Measurements from ENCODE around the gene SRRT.
A peak's percentile ranks its signal among the peaks of the same experiment; 100 is the strongest.
"Not testable (repeated sequence)": the region's sequence is repeated elsewhere in the genome, so short reads cannot be mapped to it uniquely, and the experiment has no call there.

Gene SRRT
- total RNA-seq = 32.5 to 81.4 (median 57.4) reads per million in 18 experiments

DNA sequence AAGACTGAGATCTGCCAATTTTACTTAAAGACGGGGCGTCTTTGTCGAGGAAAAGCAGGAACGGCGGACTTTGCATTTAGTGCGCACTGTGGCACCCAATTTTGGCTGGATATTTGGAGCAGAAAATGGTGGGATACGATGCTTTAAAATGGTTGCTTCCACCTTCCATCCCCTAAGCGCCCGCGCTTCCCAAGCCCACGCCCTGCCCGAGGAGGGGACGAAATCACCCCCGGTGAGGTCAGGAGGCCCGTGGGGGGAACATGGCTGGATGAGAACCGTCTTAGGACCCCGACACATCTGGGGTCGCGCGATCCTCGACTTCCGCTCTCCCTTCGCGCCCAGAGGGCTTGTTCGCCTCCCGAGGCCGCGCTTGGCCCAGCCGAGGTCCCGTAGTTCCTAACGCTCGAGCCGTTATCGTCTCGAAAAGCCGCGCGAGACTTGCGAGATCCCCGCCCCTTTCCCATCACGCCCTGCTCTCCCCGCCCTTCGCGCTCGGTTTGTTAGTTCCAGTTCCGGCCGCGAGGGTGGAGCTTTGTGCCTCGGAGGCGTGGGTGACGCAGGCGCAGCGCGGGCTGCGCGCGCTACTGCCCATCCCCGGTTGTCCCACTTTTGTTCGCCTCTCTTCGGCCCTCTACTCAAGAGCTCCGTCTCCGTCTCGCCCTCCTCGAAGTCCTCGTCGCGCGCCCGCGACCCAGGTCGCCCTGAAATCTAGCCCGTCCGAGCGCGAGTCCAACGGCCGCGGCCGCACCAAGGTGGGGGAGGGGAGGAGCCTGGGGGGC, at the start of gene SRRT:
Gene SRRT, plus strand, starts transcription at position 527 of the 779 bp plus-strand sequence. CDS start 488 bp downstream, outside the sequence.
- DNase-seq = peak; percentile 99

- no peak for DNase-seq
These were observed 49.7 kb upstream of the SRRT start for GRCh38 chr7:100825215-100825671.

GRCh38 chr7:100825751-100826513, 49.0 kb upstream of the SRRT start:
- DNase-seq = no peak

- no peak for DNase-seq
These were observed 48.2 kb upstream of the SRRT start for GRCh38 chr7:100826514-100827329.

- DNase-seq = no peak
These were observed 47.3 kb upstream of the SRRT start, which contains the start of gene EPHB4 for GRCh38 chr7:100827330-100828226. Gene EPHB4 (minus strand): TSS chr7:100827523. CDS start chr7:100827030, 493 bp downstream.

DNA sequence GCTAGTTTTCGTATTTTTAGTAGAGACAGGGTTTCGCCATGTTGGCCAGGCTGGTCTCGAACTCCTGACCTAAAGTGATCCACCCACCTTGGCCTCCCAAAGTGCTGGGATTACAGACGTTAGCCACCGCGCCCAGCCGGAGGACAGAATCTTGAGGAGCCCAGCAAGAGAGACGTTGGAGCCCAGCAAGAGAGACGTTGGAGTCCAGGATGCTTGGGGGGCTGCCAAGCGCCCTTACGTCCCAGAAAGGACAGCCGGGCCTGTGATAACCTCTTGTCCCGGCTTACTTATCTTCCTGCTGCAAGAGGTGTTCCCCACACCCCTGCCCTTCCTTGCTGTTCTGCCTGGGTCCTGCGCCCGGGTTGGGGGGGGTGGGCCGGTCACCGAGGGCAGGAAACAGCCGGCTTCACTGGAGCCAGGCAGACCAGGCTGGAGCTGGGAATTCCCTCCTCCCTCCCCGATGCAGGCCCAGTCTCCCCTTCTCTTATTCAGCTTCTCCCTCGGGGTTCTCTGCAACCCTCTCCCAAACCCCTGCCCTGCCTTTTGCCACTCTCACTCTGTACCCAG, 45.7 kb upstream of the SRRT start:
- DNase-seq = no peak

GRCh38 chr7:100830396-100830795, 44.5 kb upstream of the SRRT start:
- DNase-seq = no peak

DNA sequence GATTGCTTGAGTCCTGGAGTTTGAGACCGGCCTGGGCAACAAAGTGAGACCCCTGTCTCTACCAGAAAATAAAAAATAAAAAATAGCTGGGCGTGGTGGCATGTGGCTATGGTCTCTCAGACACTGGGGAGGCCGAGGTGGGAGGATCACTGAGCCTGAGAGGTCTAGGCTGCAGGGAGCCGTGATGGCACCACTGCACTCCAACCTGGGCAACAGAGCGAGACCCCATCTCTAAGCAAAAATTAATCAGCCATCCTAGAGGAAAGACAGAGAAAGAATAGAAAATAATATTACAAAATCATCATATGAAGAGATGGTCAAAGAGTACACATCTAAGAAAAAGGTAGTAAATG, 42.6 kb upstream of the SRRT start:
- DNase-seq = no peak

- no peak for DNase-seq
These were observed 38.7 kb upstream of the SRRT start for GRCh38 chr7:100835903-100836811.

DNA sequence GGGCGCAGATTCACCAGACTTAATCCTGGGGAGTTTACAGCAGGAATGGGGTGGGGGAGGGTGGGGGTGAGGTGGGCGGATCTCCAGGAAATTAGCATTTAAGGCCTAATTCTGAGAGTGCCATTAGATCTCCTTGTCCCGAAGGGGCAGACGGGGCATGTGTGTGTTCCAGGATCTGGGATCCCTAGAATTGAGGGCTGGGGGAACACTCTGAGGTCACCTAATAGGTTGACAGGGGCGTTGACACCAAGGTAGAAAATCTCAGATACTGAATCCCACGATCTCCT, 38.1 kb upstream of the SRRT start:
- DNase-seq = no peak

- DNase-seq = peak; percentile 86 to 88
These were observed 37.6 kb upstream of the SRRT start for GRCh38 chr7:100837099-100837836.

GRCh38 chr7:100839361-100839760, 35.5 kb upstream of the SRRT start:
- no peak for DNase-seq

GRCh38 chr7:100840470-100841100, 34.3 kb upstream of the SRRT start:
- DNase-seq = no peak

- DNase-seq = no peak
These were observed 27.5 kb upstream of the SRRT start for GRCh38 chr7:100847360-100847759.

DNA sequence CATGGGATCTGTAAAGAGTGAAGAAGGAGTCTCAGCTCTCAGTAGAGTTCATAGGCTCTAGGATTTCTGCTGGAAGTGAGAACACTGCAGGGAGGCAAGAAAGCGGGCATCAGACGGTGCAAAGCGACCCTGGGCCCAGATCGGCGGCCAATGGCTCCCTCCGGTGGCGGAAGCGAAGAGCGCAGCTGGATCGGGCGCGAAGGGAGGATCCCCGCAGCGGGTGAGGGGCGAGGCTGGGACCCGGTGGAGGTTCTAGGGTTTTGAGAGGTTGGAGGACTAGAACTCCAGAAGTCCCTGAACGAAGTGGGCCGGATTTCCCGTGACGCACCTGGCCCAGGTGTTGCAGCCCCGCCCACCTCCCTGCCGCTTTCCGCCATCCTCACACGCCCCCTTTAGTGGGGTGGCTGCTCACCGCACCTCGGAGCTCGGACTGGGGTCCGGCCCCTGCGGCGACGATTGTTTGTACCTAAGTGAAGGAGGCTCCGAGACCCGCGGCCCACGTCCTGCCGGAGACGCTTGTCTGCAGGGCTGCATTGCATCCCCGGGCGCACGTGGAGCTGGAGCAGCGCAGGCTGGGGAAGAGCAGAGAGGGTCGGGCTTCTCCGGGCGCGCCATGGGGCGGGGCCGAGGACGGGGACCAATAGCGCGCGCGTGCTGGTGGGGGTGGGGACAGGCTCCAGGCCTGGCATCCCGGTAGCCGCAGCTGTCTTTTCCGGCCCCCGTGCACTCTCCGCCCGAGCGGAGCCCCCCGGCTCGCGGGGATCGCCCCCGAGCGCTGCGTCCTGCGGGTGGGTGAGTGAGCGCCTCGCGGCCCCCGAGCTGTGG, 22.6 kb upstream of the SRRT start, which contains the start of gene SLC12A9:
Gene SLC12A9, plus strand, starts transcription at position 666 of the 825 bp plus-strand sequence. CDS start 1,485 bp downstream, outside the sequence.
- peak; percentile 92 to 96 for DNase-seq

DNA sequence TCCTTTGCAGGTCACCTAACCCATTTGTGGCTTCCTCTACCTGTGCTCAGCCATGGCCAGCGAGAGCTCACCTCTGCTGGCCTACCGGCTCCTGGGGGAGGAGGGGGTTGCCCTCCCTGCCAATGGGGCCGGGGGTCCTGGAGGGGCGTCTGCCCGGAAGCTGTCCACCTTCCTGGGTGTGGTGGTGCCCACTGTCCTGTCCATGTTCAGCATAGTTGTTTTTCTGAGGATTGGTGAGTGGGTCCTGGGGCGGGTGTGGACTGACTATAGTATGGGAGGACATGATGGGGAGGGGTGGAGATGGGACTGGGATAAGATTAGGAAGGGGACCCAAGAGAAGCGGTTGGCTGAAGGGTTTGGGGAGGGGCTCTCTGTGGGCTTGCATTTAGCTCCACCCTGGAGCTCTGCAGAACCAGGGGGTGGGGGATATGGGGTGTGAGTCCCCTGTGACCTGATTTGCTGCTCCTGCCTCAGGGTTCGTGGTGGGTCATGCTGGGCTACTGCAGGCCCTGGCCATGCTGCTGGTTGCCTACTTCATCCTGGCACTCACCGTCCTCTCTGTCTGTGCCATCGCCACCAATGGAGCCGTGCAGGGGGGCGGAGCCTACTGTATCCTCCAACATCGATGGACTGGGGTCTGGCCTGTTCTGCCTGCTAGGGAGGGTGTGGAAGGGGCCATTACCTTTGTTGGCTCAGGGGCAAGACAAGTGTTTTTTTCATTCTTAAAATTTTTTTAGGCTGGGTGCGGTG, 20.6 kb upstream of the SRRT start:
- DNase-seq = no peak

DNA sequence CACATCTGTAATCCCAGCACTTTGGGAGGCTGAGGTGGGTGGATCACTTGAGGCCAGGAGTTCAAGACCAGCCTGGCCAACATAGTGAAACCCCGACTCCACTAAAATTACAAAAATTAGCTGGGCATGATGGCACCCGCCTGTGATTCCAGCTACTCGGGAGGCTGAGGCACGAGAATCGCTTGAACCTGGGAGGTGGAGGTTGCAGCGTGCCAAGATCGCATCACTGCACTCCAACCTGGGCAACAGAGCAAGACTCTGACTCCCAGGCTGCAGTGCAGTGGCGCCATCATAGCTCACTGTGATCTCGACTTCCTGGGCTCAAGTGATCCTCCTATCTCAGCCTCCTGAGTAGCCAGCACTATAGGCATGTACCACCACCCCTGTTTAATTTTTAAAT, 20.0 kb upstream of the SRRT start:
- not testable (repeated sequence) for DNase-seq

Data from inflammatory macrophage (primary cell).